IMR-90 (cell line): ENCODE measurements around the gene ING5.

Experiments
- CTCF ChIP-seq: conservative IDR thresholded peaks from 2 replicates; pipeline ENCODE4 v1.5.1; 2012; ENCODE audit warnings: mild to moderate bottlenecking, low read depth, low read length, improper control_type of control experiment
- ELK1 ChIP-seq: fragments of 150-350 bp; IDR thresholded peaks from 2 replicates; pipeline ENCODE4 v1.6.1; 2016; ENCODE audit warnings: low read depth, mild to moderate bottlenecking, low read length, moderate library complexity, borderline replicate concordance
- POLR2A ChIP-seq: IDR thresholded peaks from 2 replicates; pipeline ENCODE4 v1.6.1; 2012; ENCODE audit warnings: mild to moderate bottlenecking, low read depth, low read length
- RFX5 ChIP-seq: IDR thresholded peaks from 2 replicates; pipeline ENCODE4 v1.8.0; 2012; ENCODE audit warnings: low read depth, mild to moderate bottlenecking, low read length, moderate library complexity

- no peak for TF ChIP-seq RFX5
- TF ChIP-seq CTCF, result no peak
- TF ChIP-seq ELK1, result no peak
- no peak for TF ChIP-seq POLR2A
Measured at GRCh38 chr2:241777170-241777685, 75.4 kb downstream of the ING5 start.
